Naive thymus-derived CD4-positive, alpha-beta T cell (primary cell): Measurements from ENCODE around the gene TM9SF2. TPM values are rescaled to one million over a fixed set of nuclear protein-coding genes. Genes with fewer than 3 reads are reported as not detected.
A peak's percentile ranks its signal among the peaks of the same experiment; 100 is the strongest.
"Not testable (repeated sequence)": the region's sequence is repeated elsewhere in the genome, so short reads cannot be mapped to it uniquely, and the experiment has no call there.

Experiments
- ATAC-seq: fragments of 150-1000 bp; cut with Tn5 transposase; 2 replicates; pipeline ENCODE4 v1.10.0; 2021; ENCODE audit warnings: mild to moderate bottlenecking, moderate library complexity
- CTCF ChIA-PET: fragments of 350-600 bp; sonication (Branson Sonifier 250); formaldehyde crosslinking; loops from one replicate; lab custom pipeline; 2021; ENCODE audit warnings: antibody characterized with exemption; lab: Charles Lee
- POLR2A ChIA-PET: fragments of 350-600 bp; sonication (Branson Sonifier 250); formaldehyde crosslinking; loops from one replicate; lab custom pipeline; 2021; ENCODE audit warnings: antibody characterized with exemption, inconsistent platforms; lab: Charles Lee
- DNase-seq, 9 donors: peaks; one replicate each; pipeline versions ENCODE4 v3.0.0 to v3.0.0-alpha.2; 2020 to 2022; ENCODE audit warnings: mixed read lengths in 1 of 9
- H3K27ac ChIP-seq: one replicate; pipeline ENCODE4 v1.7.0; 2013; ENCODE audit warnings: mild to moderate bottlenecking, low read depth, low read length, moderate library complexity
- H3K27me3 ChIP-seq, 2 donors: one replicate each; pipeline ENCODE4 v1.7.0; 2013; ENCODE audit warnings: low read length in 2 of 2, mild to moderate bottlenecking in 2 of 2, moderate library complexity in 2 of 2; ENCODE audit not compliant: control insufficient read depth in 2 of 2, insufficient read depth in 2 of 2
- H3K36me3 ChIP-seq, 3 experiments: 1 replicate in 2 of 3; 2 replicates in 1 of 3; pipeline ENCODE4 v1.7.0; 2013; ENCODE audit warnings: low read length in 3 of 3, mild to moderate bottlenecking in 3 of 3, moderate library complexity in 1 of 3; ENCODE audit not compliant: insufficient read depth in 3 of 3, control insufficient read depth in 2 of 3
- H3K4me1 ChIP-seq, 2 donors: one replicate each; pipeline ENCODE4 v1.7.0; 2013; ENCODE audit warnings: low read length in 2 of 2, mild to moderate bottlenecking in 2 of 2, moderate library complexity in 1 of 2; ENCODE audit not compliant: control insufficient read depth in 2 of 2, insufficient read depth in 2 of 2
- H3K4me3 ChIP-seq: 2 replicates; pipeline ENCODE4 v1.7.0; 2013; ENCODE audit warnings: mild to moderate bottlenecking, low read length
- H3K9me3 ChIP-seq, 3 experiments: 1 replicate in 2 of 3; 2 replicates in 1 of 3; pipeline ENCODE4 v1.7.0; 2013; ENCODE audit warnings: low read length in 3 of 3; ENCODE audit not compliant: control insufficient read depth in 2 of 3
- H3K27ac Mint-ChIP-seq, 9 donors: one replicate each; pipeline ENCODE4 v1.8.0; 2020 to 2022; ENCODE audit warnings: mixed read lengths in 9 of 9, mild to moderate bottlenecking in 8 of 9, moderate library complexity in 5 of 9, inconsistent platforms in 2 of 9
- H3K27me3 Mint-ChIP-seq, 5 donors: one replicate each; pipeline ENCODE4 v1.8.0; 2021 to 2022; ENCODE audit warnings: mixed read lengths in 5 of 5, mild to moderate bottlenecking in 1 of 5
- H3K36me3 Mint-ChIP-seq, 5 donors: one replicate each; pipeline ENCODE4 v1.8.0; 2020 to 2022; ENCODE audit warnings: mixed read lengths in 5 of 5, mild to moderate bottlenecking in 3 of 5, inconsistent platforms in 1 of 5
- H3K4me1 Mint-ChIP-seq, 7 donors: one replicate each; pipeline ENCODE4 v1.8.0; 2020 to 2022; ENCODE audit warnings: mixed read lengths in 7 of 7, mild to moderate bottlenecking in 3 of 7, inconsistent platforms in 1 of 7
- H3K4me3 Mint-ChIP-seq, 10 donors: one replicate each; pipeline ENCODE4 v1.8.0; 2020 to 2022; ENCODE audit warnings: mild to moderate bottlenecking in 10 of 10, mixed read lengths in 10 of 10, moderate library complexity in 6 of 10, inconsistent platforms in 2 of 10
- H3K9me3 Mint-ChIP-seq, 11 donors: one replicate each; pipeline ENCODE4 v1.8.0; 2020 to 2022; ENCODE audit warnings: mixed read lengths in 11 of 11, mild to moderate bottlenecking in 4 of 11, inconsistent platforms in 1 of 11, moderate library complexity in 1 of 11
- intact Hi-C, 2 donors: fragments of 100-400 bp; cut with micrococcal nuclease; formaldehyde crosslinking; loops; one replicate each; pipeline ENCODE4 v1.15.1; 2023
- polyA plus RNA-seq, 2 donors: library from polyadenylated mRNA; unstranded; fragments of 300-500 nt; fragmentation: Illumina TruSeq; gene quantifications; one replicate each; pipeline ENCODE4 v1.2.3, GENCODE V29; 2021
- total RNA-seq, 6 experiments: library from RNA in 5 of 6; stranded (reverse) in 5 of 6; gene quantifications; 1 replicate in 5 of 6; 2 replicates in 1 of 6; pipeline ENCODE4 v1.2.3 and lab custom pipeline; 2021 to 2026

Gene TM9SF2
- total and polyA plus RNA-seq, 7 experiments from 2014 or later: 38.0 to 81.9 (median 53.6) TPM

GRCh38 chr13:99484473-99484872, 16.8 kb upstream of the TM9SF2 start:
- H3K9me3 ChIP-seq: peaks cover 0 to 8% (median 0%) of the 10 kb centered on the region in 3 experiments
- H3K9me3 Mint-ChIP-seq: peaks cover 0 to 16% (median 6%) of the 10 kb centered on the region in 11 donors
- ATAC-seq (peak; percentile 82), DNase-seq (no peak)
- H3K4me1 ChIP-seq: no peaks in the 10 kb centered on the region
- H3K4me3 Mint-ChIP-seq: peak overlapping the region in 1 of 10 donors; percentile 29
- no peak overlapping the region for H3K4me3 ChIP-seq
- CTCF ChIA-PET: interaction anchor here (1.5 kb wide), 1 partner anchor 47 kb away, joined by 3 read pairs; no protein-coding TSS in a partner anchor
- peak overlapping the region in 2 of 9 donors; percentile 16 to 54 for H3K27ac Mint-ChIP-seq
- H3K36me3 ChIP-seq: no peaks in the 10 kb centered on the region
- POLR2A ChIA-PET: interaction anchor here (1.4 kb wide), 1 partner anchor 12 kb away, joined by 3 read pairs; no protein-coding TSS in a partner anchor
- H3K27me3 ChIP-seq: no peaks in the 10 kb centered on the region
- no peaks in the 10 kb centered on the region for H3K27me3 Mint-ChIP-seq
- peaks cover 0 to 24% (median 10%) of the 10 kb centered on the region in 7 donors for H3K4me1 Mint-ChIP-seq
- peaks cover 9 to 26% (median 23%) of the 10 kb centered on the region in 5 donors for H3K36me3 Mint-ChIP-seq
- no peak overlapping the region for H3K27ac ChIP-seq
- intact Hi-C loops: loop anchor here in 1 of 2 donors (1.0 kb wide), 1 partner anchor 42 kb away; no protein-coding TSS in a partner anchor

- Histone ChIP-seq H3K4me1 (no peaks in the 10 kb centered on the region), H3K36me3 (no peaks in the 10 kb centered on the region), H3K4me3 (no peak overlapping the region), H3K27ac (no peak overlapping the region), H3K9me3 (peaks cover 0 to 8% (median 0%) of the 10 kb centered on the region in 3 experiments), H3K27me3 (no peaks in the 10 kb centered on the region)
- H3K27me3 Mint-ChIP-seq: no peaks in the 10 kb centered on the region
- DNase-seq (no peak), ATAC-seq (no peak)
- peaks cover 9 to 34% (median 20%) of the 10 kb centered on the region in 5 donors for H3K36me3 Mint-ChIP-seq
- ChIA-PET POLR2A (no interaction called here), CTCF (no interaction called here)
- no peak overlapping the region for H3K4me3 Mint-ChIP-seq
- peaks cover 0 to 16% (median 6%) of the 10 kb centered on the region in 11 donors for H3K9me3 Mint-ChIP-seq
- no peak overlapping the region for H3K27ac Mint-ChIP-seq
- intact Hi-C loops: no loop called here
- peaks cover 0 to 22% (median 10%) of the 10 kb centered on the region in 7 donors for H3K4me1 Mint-ChIP-seq
Observed at GRCh38 chr13:99486996-99487395, 14.3 kb upstream of the TM9SF2 start.

DNA sequence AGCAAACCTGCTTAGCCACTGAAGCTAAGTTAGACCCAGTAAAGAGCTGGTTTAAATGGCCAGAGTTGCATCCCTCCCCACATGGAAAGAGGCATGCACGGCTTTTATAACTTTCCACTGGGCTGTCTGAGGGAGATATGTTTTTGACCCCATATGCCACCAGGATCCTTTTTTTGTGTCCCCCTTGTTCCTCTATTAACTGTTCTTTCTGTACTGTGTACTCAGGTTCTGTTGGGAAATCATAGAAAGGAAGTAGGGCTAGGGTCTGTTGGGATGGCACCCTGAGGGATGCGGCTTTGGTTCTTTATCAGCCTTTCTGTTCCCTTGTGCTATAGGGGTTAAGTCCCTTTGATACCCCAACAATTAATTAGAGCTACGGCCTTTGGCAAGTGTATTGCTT, 12.2 kb upstream of the TM9SF2 start:
- no peak overlapping the region for H3K4me3 Mint-ChIP-seq
- no peaks in the 10 kb centered on the region for H3K27me3 Mint-ChIP-seq
- peaks cover 8 to 18% (median 13%) of the 10 kb centered on the region in 7 donors for H3K4me1 Mint-ChIP-seq
- H3K27ac Mint-ChIP-seq: no peak overlapping the region
- ChIA-PET POLR2A (no interaction called here), CTCF (interaction anchor here (1.2 kb wide), 1 partner anchor 10 kb away, joined by 3 read pairs; no protein-coding TSS in a partner anchor)
- Histone ChIP-seq H3K27me3 (no peaks in the 10 kb centered on the region), H3K27ac (no peak overlapping the region), H3K36me3 (no peaks in the 10 kb centered on the region), H3K9me3 (peaks cover 0 to 8% (median 0%) of the 10 kb centered on the region in 3 experiments), H3K4me1 (no peaks in the 10 kb centered on the region), H3K4me3 (no peak overlapping the region)
- intact Hi-C loops: no loop called here
- H3K9me3 Mint-ChIP-seq: peaks cover 0 to 16% (median 6%) of the 10 kb centered on the region in 11 donors
- DNase-seq (no peak), ATAC-seq (no peak)
- H3K36me3 Mint-ChIP-seq: peaks cover 13 to 48% (median 27%) of the 10 kb centered on the region in 5 donors

GRCh38 chr13:99491750-99492149, 9.5 kb upstream of the TM9SF2 start:
- CTCF ChIA-PET, intact Hi-C loops, DNase-seq, H3K27ac ChIP-seq, H3K4me1 ChIP-seq, H3K9me3 Mint-ChIP-seq, POLR2A ChIA-PET, H3K27me3 ChIP-seq, H3K4me3 Mint-ChIP-seq, ATAC-seq, H3K36me3 ChIP-seq, H3K9me3 ChIP-seq, H3K27me3 Mint-ChIP-seq, H3K4me3 ChIP-seq: not testable (repeated sequence)
- H3K4me1 Mint-ChIP-seq: peaks cover 17 to 38% (median 31%) of the 10 kb centered on the region in 7 donors
- peaks cover 9 to 40% (median 19%) of the 10 kb centered on the region in 5 donors for H3K36me3 Mint-ChIP-seq
- peak overlapping the region in 1 of 9 donors; percentile 37 for H3K27ac Mint-ChIP-seq

DNA sequence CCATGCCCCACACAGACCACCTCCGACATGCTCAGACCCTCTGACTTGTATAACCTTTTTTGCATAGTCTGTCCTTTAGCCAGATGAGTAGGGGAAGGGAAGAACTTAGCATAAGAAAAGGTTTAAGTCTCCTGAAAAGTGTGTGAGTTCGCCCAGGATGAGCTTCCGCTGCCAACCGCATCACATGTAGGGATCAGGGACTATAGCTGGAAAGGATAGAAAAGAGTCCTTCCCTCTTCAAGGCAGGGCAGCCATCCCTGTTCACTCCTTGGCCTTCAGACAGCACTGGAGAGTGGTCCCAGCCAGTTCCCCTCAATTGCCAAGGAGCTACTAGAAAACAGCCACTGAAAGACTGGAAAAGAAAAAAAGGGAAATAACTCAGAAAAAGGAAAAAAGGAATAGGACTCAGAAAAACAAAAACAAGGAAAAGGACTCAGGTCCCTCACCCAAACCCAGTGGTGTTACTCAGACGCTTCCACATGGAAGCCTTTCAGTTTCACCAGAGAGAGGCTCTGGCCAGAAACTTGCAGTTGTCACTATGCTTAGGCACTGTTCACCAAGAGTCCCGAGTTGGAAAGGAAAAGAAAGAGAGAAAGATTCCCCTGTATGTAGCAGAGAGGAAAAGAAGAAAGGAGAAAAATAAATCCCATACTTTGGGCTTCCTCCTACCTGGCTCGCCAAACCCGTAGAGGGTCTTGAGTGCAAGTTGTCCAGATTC, 5.6 kb upstream of the TM9SF2 start:
- CTCF ChIA-PET: interaction anchor here (0.6 to 1.9 kb wide), 4 partner anchors 11 to 98 kb away, joined by 3 to 5 read pairs (median 4); no protein-coding TSS in a partner anchor
- Histone ChIP-seq H3K4me3 (peak overlapping the region; percentile 65), H3K27me3 (no peaks in the 10 kb centered on the region), H3K36me3 (no peaks in the 10 kb centered on the region), H3K27ac (peak overlapping the region; percentile 78), H3K9me3 (no peaks in the 10 kb centered on the region), H3K4me1 (peaks cover 22 to 36% of the 10 kb centered on the region in 2 donors)
- H3K4me3 Mint-ChIP-seq: peak overlapping the region; percentile 89 to 99 (median 94)
- H3K36me3 Mint-ChIP-seq: peaks cover 4 to 32% (median 10%) of the 10 kb centered on the region in 5 donors
- peaks cover 37 to 71% (median 66%) of the 10 kb centered on the region in 7 donors for H3K4me1 Mint-ChIP-seq
- POLR2A ChIA-PET: interaction anchor here (0.6 to 2.1 kb wide), 10 partner anchors 10 to 277 kb away, joined by 3 to 8 read pairs (median 4); partner anchors contain the start of gene CLYBL
- intact Hi-C loops: loop anchor here (1.0 to 5.0 kb wide), 13 partner anchors 9 to 918 kb away; partner anchors contain the start of genes GPR183 (in 2 of the 2), STK24 (in 1 of the 2), UBAC2 (in 1 of the 2) and ZIC2 (in 1 of the 2)
- no peak for ATAC-seq
- H3K9me3 Mint-ChIP-seq: peaks cover 0 to 12% (median 0%) of the 10 kb centered on the region in 11 donors
- peak overlapping the region; percentile 92 to 99 (median 97) for H3K27ac Mint-ChIP-seq
- DNase-seq: no peak
- no peaks in the 10 kb centered on the region for H3K27me3 Mint-ChIP-seq
